MM.1S (cell line): ENCODE data around the gene TMTC1.
"Not testable (repeated sequence)": the region's sequence is repeated elsewhere in the genome, so short reads cannot be mapped to it uniquely, and the experiment has no call there.

Experiments
- DNase-seq: peaks from one replicate; pipeline ENCODE4 v3.0.0-alpha.2; 2015
- H2AFZ ChIP-seq: fragments of 300-600 bp; sonication (generic); 2 replicates; pipeline ENCODE4 v1.6.0; 2016; ENCODE audit warnings: antibody characterized with exemption, low read length
- H3F3A ChIP-seq: fragments of 300-600 bp; sonication (generic); 2 replicates; pipeline ENCODE4 v1.6.1; 2016; ENCODE audit warnings: mild to moderate bottlenecking, antibody characterized with exemption, low read length, moderate library complexity, mixed read lengths; ENCODE audit not compliant: insufficient read depth
- H3K27ac ChIP-seq: fragments of 300-600 bp; sonication (generic); 2 replicates; pipeline ENCODE4 v1.5.1; 2016; ENCODE audit warnings: mild to moderate bottlenecking, low read length
- H3K27me3 ChIP-seq: fragments of 300-600 bp; sonication (generic); replicated peaks from 2 replicates; pipeline ENCODE4 v1.6.0; 2016; ENCODE audit warnings: low read length; ENCODE audit not compliant: insufficient read depth
- H3K36me3 ChIP-seq: fragments of 300-600 bp; sonication (generic); replicated peaks from 2 replicates; pipeline ENCODE4 v1.6.1; 2016; ENCODE audit warnings: mild to moderate bottlenecking, low read length, mixed read lengths; ENCODE audit not compliant: insufficient read depth
- H3K4me1 ChIP-seq: fragments of 300-600 bp; sonication (generic); 2 replicates; pipeline ENCODE4 v1.6.1; 2016; ENCODE audit warnings: low read length, mixed read lengths
- H3K4me2 ChIP-seq: fragments of 300-600 bp; sonication (generic); 2 replicates; pipeline ENCODE4 v1.6.0; 2016; ENCODE audit warnings: low read depth, low read length
- H3K4me3 ChIP-seq: fragments of 300-600 bp; sonication (generic); 2 replicates; pipeline ENCODE4 v1.5.1; 2016; ENCODE audit warnings: low read length, mixed read lengths
- H3K79me2 ChIP-seq: fragments of 300-600 bp; sonication (generic); 2 replicates; pipeline ENCODE4 v1.6.1; 2016; ENCODE audit warnings: mixed run types, low read length, mixed read lengths
- H3K9ac ChIP-seq: fragments of 300-600 bp; sonication (generic); 2 replicates; pipeline ENCODE4 v1.6.1; 2016; ENCODE audit warnings: low read length, mixed read lengths
- H3K9me2 ChIP-seq: fragments of 300-600 bp; sonication (generic); replicated peaks from 2 replicates; pipeline ENCODE4 v1.6.1; 2016; ENCODE audit warnings: mild to moderate bottlenecking, low read length, mixed read lengths; ENCODE audit not compliant: insufficient read depth
- H3K9me3 ChIP-seq: fragments of 300-600 bp; sonication (generic); replicated peaks from 2 replicates; pipeline ENCODE4 v1.6.1; 2016; ENCODE audit warnings: mild to moderate bottlenecking, low read length, mixed read lengths; ENCODE audit not compliant: insufficient read depth
- H4K20me1 ChIP-seq: fragments of 300-600 bp; sonication (generic); 2 replicates; pipeline ENCODE4 v1.6.1; 2016; ENCODE audit warnings: mild to moderate bottlenecking, low read length, moderate library complexity, mixed read lengths; ENCODE audit not compliant: insufficient read depth
- CTCF ChIP-seq: fragments of 300-600 bp; sonication (generic); IDR thresholded peaks from 2 replicates; pipeline ENCODE4 v1.5.1; 2016; ENCODE audit warnings: antibody characterized with exemption, low read length, mixed read lengths
- EZH2 ChIP-seq: fragments of 300-600 bp; sonication (generic); optimal IDR thresholded peaks from 2 replicates; pipeline ENCODE3; 2017; ENCODE audit warnings: low read depth, mild to moderate bottlenecking, antibody characterized with exemption, low read length, mixed read lengths
- EZH2phosphoT487 ChIP-seq: fragments of 300-600 bp; sonication (generic); IDR thresholded peaks from 2 replicates; pipeline ENCODE4 v1.6.1; 2018; ENCODE audit warnings: antibody characterized with exemption, low read length

The TMTC1 gene

GRCh38 chr12:29559198-29559597 is 224.5 kb downstream of the TMTC1 start:
- no peak overlapping the region for H3K27ac ChIP-seq
- no peak overlapping the region for H3K4me2 ChIP-seq
- no peak overlapping the region for H3K9ac ChIP-seq
- no peak overlapping the region for H2AFZ ChIP-seq
- no peaks in the 10 kb centered on the region for H4K20me1 ChIP-seq
- TF ChIP-seq CTCF (no peak), EZH2 (no peak), EZH2phosphoT487 (no peak)
- H3K27me3 ChIP-seq = no peaks in the 10 kb centered on the region
- H3K4me1 ChIP-seq = no peaks in the 10 kb centered on the region
- no peaks in the 10 kb centered on the region for H3K9me3 ChIP-seq
- H3K4me3 ChIP-seq = no peak overlapping the region
- H3K9me2 ChIP-seq = no peaks in the 10 kb centered on the region
- no peaks in the 10 kb centered on the region for H3F3A ChIP-seq
- no peaks in the 10 kb centered on the region for H3K79me2 ChIP-seq
- DNase-seq = no peak
- no peaks in the 10 kb centered on the region for H3K36me3 ChIP-seq

- H3K27ac ChIP-seq = no peak overlapping the region
- no peaks in the 10 kb centered on the region for H3K79me2 ChIP-seq
- no peaks in the 10 kb centered on the region for H3K36me3 ChIP-seq
- no peak overlapping the region for H2AFZ ChIP-seq
- H3K27me3 ChIP-seq = no peaks in the 10 kb centered on the region
- H3K4me1 ChIP-seq = no peaks in the 10 kb centered on the region
- TF ChIP-seq CTCF (no peak), EZH2 (no peak), EZH2phosphoT487 (no peak)
- H4K20me1 ChIP-seq = no peaks in the 10 kb centered on the region
- no peak overlapping the region for H3K9ac ChIP-seq
- H3K9me3 ChIP-seq = no peaks in the 10 kb centered on the region
- H3K9me2 ChIP-seq = no peaks in the 10 kb centered on the region
- no peaks in the 10 kb centered on the region for H3F3A ChIP-seq
- no peak overlapping the region for H3K4me3 ChIP-seq
- no peak overlapping the region for H3K4me2 ChIP-seq
- no peak for DNase-seq
These were observed 227.4 kb downstream of the TMTC1 start for GRCh38 chr12:29556363-29556762.

DNA sequence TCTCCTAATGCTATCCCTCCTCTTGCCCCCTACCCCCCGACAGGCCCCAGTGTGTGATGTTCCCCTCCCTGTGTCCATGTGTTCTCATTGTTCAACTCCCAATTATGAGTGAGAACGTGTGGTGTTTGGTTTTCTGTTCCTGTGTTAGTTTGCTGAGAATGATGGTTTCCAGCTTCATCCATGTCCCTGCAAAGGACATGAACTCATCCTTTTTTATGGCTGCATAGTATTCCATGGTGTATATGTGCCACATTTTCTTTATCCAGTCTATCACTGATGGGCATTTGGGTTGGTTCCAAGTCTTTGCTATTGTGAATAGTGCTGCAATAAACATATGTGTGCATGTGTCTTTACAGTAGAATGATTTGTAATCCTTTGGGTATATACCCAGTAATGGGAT is 228.3 kb downstream of the TMTC1 start:
- not testable (repeated sequence) for H3K4me3 ChIP-seq, H2AFZ ChIP-seq, H3K4me1 ChIP-seq, H3K4me2 ChIP-seq, H3K9me2 ChIP-seq, H4K20me1 ChIP-seq, H3K9me3 ChIP-seq, DNase-seq, H3K79me2 ChIP-seq, H3K27me3 ChIP-seq, H3K9ac ChIP-seq, H3F3A ChIP-seq, H3K36me3 ChIP-seq, H3K27ac ChIP-seq

DNA sequence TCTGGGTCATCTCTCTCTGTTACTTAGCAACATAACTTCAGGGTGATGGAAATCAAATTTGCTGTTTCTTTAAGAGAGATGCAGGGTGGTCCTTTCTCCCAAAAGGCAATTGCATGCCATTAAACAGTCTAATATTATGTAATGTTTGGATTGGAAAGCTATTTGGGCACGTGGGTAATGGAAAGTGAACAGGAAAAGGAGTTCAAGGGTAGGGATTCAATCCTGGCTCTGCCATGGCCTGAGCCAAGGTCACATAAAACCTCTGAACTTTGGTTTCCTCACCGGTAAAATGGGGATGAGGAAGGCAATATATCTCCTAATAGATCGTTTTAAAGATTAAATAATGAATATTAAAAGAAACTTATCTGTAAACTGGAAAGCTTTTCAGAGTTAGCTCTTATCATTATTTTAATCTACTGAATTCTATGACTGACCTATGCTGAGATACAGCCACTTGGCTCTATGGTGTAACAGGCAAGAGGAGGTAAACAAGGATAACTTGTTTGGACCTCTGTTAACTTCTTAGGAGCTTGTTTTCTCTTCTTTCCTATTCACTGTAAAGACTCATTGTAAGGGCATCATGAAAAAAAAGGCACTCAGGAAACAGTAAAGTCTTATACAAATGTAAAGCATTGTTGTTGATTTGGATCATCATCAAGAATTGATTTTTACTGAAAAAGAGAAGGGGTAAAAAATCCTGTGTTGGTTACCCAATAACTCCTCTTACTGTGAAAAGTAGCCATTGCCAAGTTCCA is 230.6 kb downstream of the TMTC1 start:
- Histone ChIP-seq H3F3A (no peaks in the 10 kb centered on the region), H3K9me3 (no peaks in the 10 kb centered on the region), H3K36me3 (no peaks in the 10 kb centered on the region), H3K27ac (no peak overlapping the region), H3K4me1 (no peaks in the 10 kb centered on the region), H3K4me3 (no peak overlapping the region), H3K4me2 (no peak overlapping the region), H3K27me3 (no peaks in the 10 kb centered on the region), H2AFZ (no peak overlapping the region), H3K79me2 (no peaks in the 10 kb centered on the region), H4K20me1 (no peaks in the 10 kb centered on the region), H3K9ac (no peak overlapping the region), H3K9me2 (no peaks in the 10 kb centered on the region)
- DNase-seq = no peak
- no peak for TF ChIP-seq EZH2
